Activated CD4-positive, CD25-positive, alpha-beta regulatory T cell treated with anti-CD3 and anti-CD28 coated beads, Interleukin-2, amount 50 U/mL, for 24 hours (primary cell): ENCODE measurements around the gene RASGEF1C.

Experiments used
- ATAC-seq, 2 donors: fragments of 150-1000 bp; cut with Tn5 transposase; one replicate each; pipeline ENCODE4 v1.10.0; 2021; ENCODE audit warnings: mild to moderate bottlenecking in 1 of 2, moderate library complexity in 1 of 2

RASGEF1C gene

DNA sequence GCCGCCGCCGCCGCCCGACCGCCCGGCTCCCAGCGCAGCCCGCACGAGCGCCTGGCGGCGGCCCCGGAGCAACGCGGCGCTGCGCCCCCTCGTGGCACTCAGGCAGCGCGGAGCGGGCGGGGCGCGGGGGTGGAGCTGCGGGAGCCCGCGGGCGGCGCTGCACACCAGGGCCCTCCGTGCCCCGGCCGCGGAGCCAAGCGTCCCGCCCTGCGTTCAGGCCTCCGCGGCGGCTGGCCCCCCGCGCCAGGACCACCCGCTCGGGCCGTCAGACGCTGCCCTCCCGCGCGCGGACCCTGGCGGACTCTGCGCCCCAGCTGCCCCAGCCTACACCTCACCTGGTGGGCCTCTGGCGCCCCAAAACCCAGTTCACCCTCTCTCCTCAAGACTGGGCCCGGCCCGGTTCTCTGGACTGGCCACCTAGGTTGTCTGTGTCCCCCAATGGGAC, at the start of gene RASGEF1C:
RASGEF1C (minus strand) TSS at position 75 of the 445 bp plus-strand sequence. CDS start 71,159 bp downstream, outside the sequence.
- ATAC-seq, result peak; percentile 88 to 90

GRCh38 chr5:180253036-180253824, 44.2 kb upstream of the RASGEF1C start:
- no peak for ATAC-seq

GRCh38 chr5:180251887-180252286, 42.9 kb upstream of the RASGEF1C start:
- ATAC-seq, result no peak

DNA sequence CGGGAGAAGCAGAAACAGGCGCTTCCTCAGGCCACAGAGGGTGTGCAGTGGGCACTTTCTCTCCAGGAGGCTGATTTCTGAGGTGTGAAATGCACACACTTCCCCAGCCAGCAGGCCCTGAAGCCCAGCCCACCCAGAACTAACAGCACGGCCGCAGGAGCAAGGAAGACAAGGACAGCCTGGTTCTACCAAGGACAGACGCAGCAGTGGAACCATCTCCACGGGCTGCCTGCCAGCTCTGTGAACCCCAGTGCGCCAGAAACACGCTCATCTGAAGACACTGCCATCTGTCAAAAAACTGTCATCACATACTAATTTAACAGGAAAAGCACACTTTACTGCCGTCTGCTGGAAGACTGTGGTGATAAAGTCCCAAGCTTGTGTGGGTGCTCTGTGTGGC, 42.1 kb upstream of the RASGEF1C start:
- no peak for ATAC-seq

GRCh38 chr5:180250329-180250728, 41.3 kb upstream of the RASGEF1C start:
- ATAC-seq, result no peak

DNA sequence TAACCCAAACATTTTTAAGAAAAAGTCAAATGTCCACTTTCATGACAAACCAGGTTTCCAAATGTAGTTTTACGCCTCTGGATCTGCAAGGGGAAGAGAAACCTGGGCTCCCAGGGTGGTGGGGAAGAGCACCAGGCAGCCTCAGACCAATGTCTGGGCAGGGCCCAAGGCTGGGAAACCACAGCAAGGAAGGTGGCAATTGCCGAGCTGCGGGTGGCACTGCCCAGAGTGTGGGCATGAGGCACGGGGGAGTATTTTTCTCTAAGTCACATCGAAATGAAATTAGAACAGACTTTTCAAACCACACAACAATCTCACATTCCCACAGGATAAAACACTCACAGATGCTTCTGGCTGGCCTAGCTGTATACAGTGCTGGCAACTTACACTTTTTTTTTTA, 32.6 kb upstream of the RASGEF1C start:
- no peak for ATAC-seq

DNA sequence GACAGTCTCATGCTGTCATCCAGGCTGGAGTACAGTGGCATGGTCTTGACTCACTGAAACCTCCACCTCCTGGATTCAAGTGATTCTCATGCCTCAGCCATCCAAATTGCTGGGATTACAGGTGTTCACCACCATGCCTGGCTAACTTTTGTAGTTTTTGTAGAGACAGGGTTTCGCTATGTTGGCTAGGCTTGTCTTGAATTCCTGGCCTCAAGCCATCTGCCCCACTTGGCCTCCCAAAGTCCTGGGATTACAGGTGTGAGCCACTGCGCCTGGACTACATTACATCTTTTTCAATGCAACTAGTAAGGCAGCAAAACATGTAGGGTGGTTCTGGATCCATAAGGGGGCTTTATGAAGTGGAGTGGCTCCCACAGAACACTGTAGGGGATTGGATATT, 29.6 kb upstream of the RASGEF1C start:
- no peak for ATAC-seq

DNA sequence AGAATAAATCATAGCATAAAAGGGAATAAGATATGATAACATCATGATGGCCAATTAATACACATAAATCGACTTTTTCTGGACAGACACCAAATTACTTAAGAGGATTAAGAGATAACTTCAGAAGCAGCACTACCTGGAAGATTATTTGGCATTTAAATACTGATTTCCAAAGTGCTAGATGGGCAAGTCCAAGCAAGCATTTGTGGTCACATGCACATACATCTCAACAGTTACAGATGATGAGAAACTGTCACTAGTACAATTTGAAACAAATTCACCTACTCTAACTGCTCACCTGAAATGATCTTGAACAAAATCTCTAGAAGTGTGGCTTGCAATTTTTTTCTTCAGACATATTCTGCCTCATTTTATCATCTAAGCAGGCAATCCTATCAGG, 26.8 kb upstream of the RASGEF1C start:
- ATAC-seq, result no peak

GRCh38 chr5:180235077-180235476, 26.1 kb upstream of the RASGEF1C start:
- no peak for ATAC-seq

GRCh38 chr5:180234271-180234670, 25.3 kb upstream of the RASGEF1C start:
- ATAC-seq, result no peak

- ATAC-seq, result no peak
Observed at GRCh38 chr5:180233729-180234128, 24.7 kb upstream of the RASGEF1C start.

GRCh38 chr5:180230017-180230416, 21.0 kb upstream of the RASGEF1C start:
- no peak for ATAC-seq

- no peak for ATAC-seq
Observed at GRCh38 chr5:180222056-180222455, 13.0 kb upstream of the RASGEF1C start.

DNA sequence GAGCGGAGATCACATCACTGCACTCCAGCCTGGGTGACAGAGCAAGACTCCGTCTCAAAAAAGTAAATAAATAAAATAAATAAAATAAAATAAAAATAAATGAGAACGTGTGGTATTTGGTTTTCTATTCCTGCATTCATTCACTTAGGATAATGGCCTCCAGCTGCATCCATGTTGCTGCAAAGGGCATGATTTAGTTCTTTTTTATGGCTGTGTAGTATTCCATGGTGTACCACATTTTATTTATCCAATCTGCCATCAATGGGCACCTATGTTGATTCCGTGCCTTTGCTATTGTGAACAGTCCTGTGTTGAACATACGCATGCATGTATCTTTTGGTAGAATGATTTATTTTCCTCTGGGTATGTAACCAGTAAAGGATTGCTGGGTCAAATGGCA, 8.8 kb upstream of the RASGEF1C start:
- ATAC-seq, result no peak

- ATAC-seq, result no peak
Observed at GRCh38 chr5:180216646-180217171, 7.7 kb upstream of the RASGEF1C start.

- no peak for ATAC-seq
Observed at GRCh38 chr5:180215783-180216630, 7.0 kb upstream of the RASGEF1C start.

DNA sequence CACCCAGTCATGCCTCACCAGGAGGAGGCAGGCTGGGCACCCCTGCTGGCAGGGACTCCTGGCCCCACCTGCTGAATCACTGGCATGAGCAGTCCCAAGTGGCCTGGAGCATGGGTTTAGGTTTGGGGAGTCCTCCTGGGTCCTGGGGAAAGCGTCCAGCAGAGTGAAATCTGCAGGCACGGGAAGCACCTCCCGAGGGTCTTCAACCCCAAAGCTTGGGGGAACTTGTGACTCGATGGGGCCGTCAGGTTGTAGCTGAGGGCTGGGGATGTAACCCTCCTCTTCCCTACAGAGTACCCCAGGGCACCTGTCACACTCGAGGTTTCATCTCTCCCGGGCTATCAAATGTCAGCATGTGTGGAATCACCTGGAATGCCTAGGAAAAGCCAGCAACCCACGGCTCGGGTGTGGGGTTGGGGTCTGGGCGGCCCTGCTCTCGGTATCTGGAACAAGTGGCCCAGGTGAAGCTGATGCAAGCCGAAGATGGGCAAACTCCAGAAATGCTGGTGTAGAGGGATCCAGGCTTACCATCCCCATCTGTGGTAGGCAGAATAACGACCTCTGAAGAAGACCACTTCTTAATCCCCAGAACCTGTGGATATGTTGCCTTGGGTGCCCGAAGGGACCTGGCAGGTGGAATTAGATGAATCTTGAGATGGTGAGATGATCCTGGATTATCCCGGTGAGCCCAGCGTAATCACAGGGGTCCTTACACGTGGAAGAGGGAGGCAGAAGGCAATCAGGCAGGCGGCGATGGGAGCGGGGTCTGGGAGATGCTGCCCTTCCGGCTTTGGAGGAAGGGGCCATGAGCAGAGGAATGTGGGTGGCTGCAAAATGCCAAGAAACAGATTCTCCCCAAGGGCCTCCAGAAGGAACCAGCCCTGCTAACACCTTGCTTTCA, 6.1 kb upstream of the RASGEF1C start:
- ATAC-seq, result no peak

- ATAC-seq, result no peak
Observed at GRCh38 chr5:180213657-180214207, 4.7 kb upstream of the RASGEF1C start.

DNA sequence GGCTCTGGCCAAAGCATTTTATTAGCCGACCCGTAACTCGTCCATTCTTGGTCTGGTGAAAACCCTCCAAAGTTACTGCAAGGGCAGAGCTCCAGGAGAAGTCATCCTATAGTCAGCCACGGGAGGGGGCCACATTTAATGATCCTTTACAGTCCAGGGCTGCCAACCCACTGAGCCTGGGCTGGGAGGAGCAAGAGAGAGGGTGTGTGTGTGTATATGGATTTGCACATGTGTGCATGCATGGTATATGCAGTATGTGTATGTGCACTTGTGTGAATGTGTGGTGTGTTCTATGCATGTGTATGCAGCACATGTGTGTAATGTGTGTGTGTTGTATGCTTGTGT, 4.2 kb upstream of the RASGEF1C start:
- no peak for ATAC-seq

DNA sequence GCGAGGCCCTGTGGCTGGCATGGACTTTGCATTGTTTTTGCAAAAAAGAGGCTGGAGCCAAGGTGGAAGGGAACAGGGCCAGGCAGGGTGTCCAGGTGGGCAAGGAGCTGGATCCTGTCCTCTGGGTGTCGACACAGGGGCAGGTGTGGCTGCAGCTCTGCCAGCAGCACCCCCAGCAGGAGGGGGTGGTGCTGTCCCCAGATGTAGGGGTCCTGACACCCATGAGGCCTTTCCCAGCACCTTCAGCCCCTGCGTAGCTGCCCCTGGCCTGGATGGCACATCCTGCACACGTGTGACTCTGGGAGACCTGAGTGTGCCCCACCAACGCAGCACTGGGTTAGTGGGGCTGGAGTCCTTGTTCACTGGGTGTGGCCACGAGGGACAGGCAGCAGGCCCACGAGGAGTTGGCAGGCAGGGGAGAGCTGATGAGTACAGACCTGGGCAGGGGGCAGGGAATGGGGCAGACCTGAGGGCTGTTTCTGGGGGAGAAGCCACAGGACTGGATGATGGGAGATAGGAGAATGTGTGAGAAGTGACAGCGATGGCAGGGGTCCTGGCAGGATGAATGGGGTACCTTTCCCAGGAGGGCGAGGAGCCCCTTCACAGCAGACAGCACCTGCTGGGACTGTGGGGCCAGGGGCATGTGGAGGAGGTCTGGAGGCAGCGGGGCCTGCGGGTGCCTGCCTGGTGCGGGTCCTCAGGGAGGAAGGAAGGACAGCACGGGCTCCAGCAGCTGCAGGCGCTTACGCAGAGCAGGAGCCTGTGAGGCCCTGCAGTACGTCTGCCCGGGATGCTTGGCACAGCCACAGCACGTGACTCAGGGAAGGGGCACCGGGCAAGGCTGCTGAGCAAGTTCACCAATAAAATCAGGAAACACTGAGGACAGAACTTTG, 3.6 kb upstream of the RASGEF1C start:
- no peak for ATAC-seq

DNA sequence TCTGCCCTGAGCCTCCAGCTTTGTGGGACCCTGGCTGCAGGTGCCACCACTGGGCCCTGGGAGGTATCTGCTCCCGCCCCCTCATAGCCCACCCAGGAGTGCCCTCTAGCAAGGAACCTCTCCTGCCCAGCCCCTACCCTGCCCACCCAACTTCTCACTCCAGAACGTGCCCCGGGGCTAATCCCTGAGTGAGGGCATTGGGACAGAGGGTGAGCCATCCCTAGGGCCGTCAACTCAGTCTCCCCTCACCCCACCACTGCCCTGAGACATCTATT, 2.7 kb upstream of the RASGEF1C start:
- ATAC-seq, result no peak
